Measurements from ENCODE around the gene PDIA2. TPM values are rescaled to one million over a fixed set of nuclear protein-coding genes. Genes with fewer than 3 reads are reported as not detected.
A peak's percentile ranks its signal among the peaks of the same experiment; 100 is the strongest.

PDIA2 gene
- total RNA-seq, 1 donor from 2014 or later, result 1.6 TPM

GRCh38 chr16:287298-287811 is 4.4 kb downstream of the PDIA2 start:
- H3K9me3 Mint-ChIP-seq (ENCODE audit: low read depth), result no peaks in the 10 kb centered on the region
- H3K4me3 Mint-ChIP-seq (ENCODE audit: unreplicated experiment), result no peak overlapping the region
- no peak for TF ChIP-seq CTCF (IDR thresholded peaks at IDR 0.05)
- peaks cover 11% of the 10 kb centered on the region for H3K36me3 Mint-ChIP-seq (ENCODE audit: low read depth)
- H3K27me3 Mint-ChIP-seq (ENCODE audit: low read depth), result no peaks in the 10 kb centered on the region
- H3K27ac Mint-ChIP-seq (ENCODE audit: unreplicated experiment), result no peak overlapping the region
- DNase-seq (ENCODE audit: low spot score), result no peak
- no peaks in the 10 kb centered on the region for H3K4me1 Mint-ChIP-seq (ENCODE audit: low read depth)

- Mint-ChIP-seq H3K9me3 (ENCODE audit: low read depth) (no peaks in the 10 kb centered on the region), H3K27ac (ENCODE audit: unreplicated experiment) (no peak overlapping the region), H3K36me3 (ENCODE audit: low read depth) (peaks cover 13% of the 10 kb centered on the region), H3K4me1 (ENCODE audit: low read depth) (no peaks in the 10 kb centered on the region), H3K4me3 (ENCODE audit: unreplicated experiment) (no peak overlapping the region), H3K27me3 (ENCODE audit: low read depth) (no peaks in the 10 kb centered on the region)
- TF ChIP-seq CTCF (IDR thresholded peaks at IDR 0.05), result no peak
- DNase-seq (ENCODE audit: low spot score), result no peak
Observed at GRCh38 chr16:287981-288920, 5.3 kb downstream of the PDIA2 start.

- H3K27ac Mint-ChIP-seq (ENCODE audit: unreplicated experiment), result no peak overlapping the region
- H3K36me3 Mint-ChIP-seq (ENCODE audit: low read depth), result peaks cover 13% of the 10 kb centered on the region
- no peak overlapping the region for H3K4me3 Mint-ChIP-seq (ENCODE audit: unreplicated experiment)
- H3K4me1 Mint-ChIP-seq (ENCODE audit: low read depth), result no peaks in the 10 kb centered on the region
- TF ChIP-seq CTCF (IDR thresholded peaks at IDR 0.05), result no peak
- no peak for DNase-seq (ENCODE audit: low spot score)
- no peaks in the 10 kb centered on the region for H3K27me3 Mint-ChIP-seq (ENCODE audit: low read depth)
- H3K9me3 Mint-ChIP-seq (ENCODE audit: low read depth), result no peaks in the 10 kb centered on the region
Observed at GRCh38 chr16:289395-289997, 6.5 kb downstream of the PDIA2 start.

- peak; percentile 87 for DNase-seq (ENCODE audit: low spot score)
- Mint-ChIP-seq H3K4me1 (ENCODE audit: low read depth) (no peaks in the 10 kb centered on the region), H3K36me3 (ENCODE audit: low read depth) (peaks cover 13% of the 10 kb centered on the region), H3K27me3 (ENCODE audit: low read depth) (no peaks in the 10 kb centered on the region), H3K4me3 (ENCODE audit: unreplicated experiment) (no peak overlapping the region), H3K27ac (ENCODE audit: unreplicated experiment) (no peak overlapping the region), H3K9me3 (ENCODE audit: low read depth) (no peaks in the 10 kb centered on the region)
- TF ChIP-seq CTCF (IDR thresholded peaks at IDR 0.05), result no peak
Observed at GRCh38 chr16:290015-290680, 7.2 kb downstream of the PDIA2 start.
